ENCODE measurements around the gene MAD1L1. TPM values are rescaled to one million over a fixed set of nuclear protein-coding genes. Genes with fewer than 3 reads are reported as not detected.
A peak's percentile ranks its signal among the peaks of the same experiment; 100 is the strongest.

The MAD1L1 gene
- total and polyA plus RNA-seq, 2 of the 13 experiments (the other 11 are each of a cell fraction or from before 2014, with no cell fraction given): 17.4 to 64.7 TPM

- TF ChIP-seq CTCF (CRISPR knock-in tag; IDR thresholded peaks at IDR 0.05) (no peak), SIN3B (IDR thresholded peaks at IDR 0.05; ENCODE audit: low read length) (no peak), ZBTB7B (CRISPR knock-in tag; IDR thresholded peaks at IDR 0.05) (no peak), NBN (conservative IDR thresholded peaks at IDR 0.05) (no peak), CREM (IDR thresholded peaks at IDR 0.05) (no peak), CREM (CRISPR knock-in tag; IDR thresholded peaks at IDR 0.05) (no peak), HOXA3 (CRISPR knock-in tag; IDR thresholded peaks at IDR 0.05) (no peak)
Measured at GRCh38 chr7:2201128-2201527, 31.6 kb downstream of the MAD1L1 start (continued).

- H3K4me1 ChIP-seq (ENCODE audit: insufficient read depth, low read length): no peaks in the 10 kb centered on the region
- H3K4me2 ChIP-seq (ENCODE audit: low read depth, low read length): no peak overlapping the region
- H3K27me3 ChIP-seq (ENCODE audit: control insufficient read depth in 1 of 2, insufficient read depth in 2 of 2, low read length in 2 of 2): no peaks in the 10 kb centered on the region
- POLR2A ChIA-PET: no interaction called here
- in situ Hi-C loops (cut with HindIII; ENCODE audit: extremely low pct_ligation_motif_present, low pct_unique_long_range_greater_than_20kb): loop anchor here (25.0 kb wide), 1 partner anchor 613 kb away; no protein-coding TSS in a partner anchor
- FAIRE-seq (no peak), ATAC-seq (no peak), DNase-seq (ENCODE audit: low spot score) (no peak)
- no peak overlapping the region for H3K27ac ChIP-seq (ENCODE audit: extremely low read length, insufficient read depth, low read length)
- TF ChIP-seq MAZ (IDR thresholded peaks at IDR 0.05; ENCODE audit: borderline replicate concordance, low read depth, low read length): no peak
- TF ChIP-seq MAZ (CRISPR knock-in tag; IDR thresholded peaks at IDR 0.05; ENCODE audit: low read depth): no peak
- no peak for TF ChIP-seq ZSCAN29 (CRISPR knock-in tag; conservative IDR thresholded peaks at IDR 0.05)
- TF ChIP-seq KMT2A (CRISPR knock-in tag; IDR thresholded peaks at IDR 0.05): no peak
- peak; percentile 33 for TF ChIP-seq AGO2 (optimal IDR thresholded peaks at IDR 0.05; ENCODE audit: low read depth, low read length)
- 96% methylated on average over 14 of the region's 18 CpGs for WGBS (ENCODE audit: low lambda C conversion rate)
- peaks cover 2% of the 10 kb centered on the region for H3K9me3 ChIP-seq (ENCODE audit: low read length)
- no TSS peak for BruUV-seq (replicated peaks)
- H3K36me3 ChIP-seq (replicated peaks in 1 of 2; ENCODE audit: control insufficient read depth in 1 of 2, insufficient read depth in 2 of 2, low read length in 2 of 2): peaks cover 38 to 66% of the 10 kb centered on the region in 2 experiments; a peak in 4 of 5 replicates
- no peak overlapping the region for H2AFZ ChIP-seq (ENCODE audit: low read length)
- CTCF ChIA-PET (ENCODE audit: low intra/inter-chr PET ratio, low total read pairs): no interaction called here
- H4K20me1 ChIP-seq (ENCODE audit: insufficient read depth, low read length): no peaks in the 10 kb centered on the region
- H3K4me3 ChIP-seq (replicated peaks in 1 of 3; ENCODE audit: insufficient read depth in 1 of 3, low read depth in 2 of 3, low read length in 3 of 3): no peak overlapping the region
- intact Hi-C loops (cut with micrococcal nuclease; ENCODE audit: unreplicated experiment): no loop called here
- H3K79me2 ChIP-seq (ENCODE audit: insufficient read depth, low read length): peaks cover 3% of the 10 kb centered on the region
- no peak overlapping the region for H3K9ac ChIP-seq (ENCODE audit: insufficient read depth, low read depth, low read length)
Measured at GRCh38 chr7:2200584-2200980, 32.2 kb downstream of the MAD1L1 start.

Measured in HepG2 (cell line).